Esophagus squamous epithelium (tissue), 5 donors: ENCODE measurements around the gene PDZRN3. TPM values are rescaled to one million over a fixed set of nuclear protein-coding genes. Genes with fewer than 3 reads are reported as not detected.

Source experiments
- DNase-seq: peaks from one replicate; lab custom pipeline; 2025; lab: John Stamatoyannopoulos, UW
- H3K27ac ChIP-seq, 4 donors: fragments of 200-600 bp; sonication (generic); one replicate each; pipeline ENCODE4 v1.5.1; 2016 to 2019; ENCODE audit warnings: mild to moderate bottlenecking in 1 of 4
- H3K27me3 ChIP-seq, 4 donors: fragments of 200-600 bp; sonication (generic); 1 replicate in 3 of 4; 2 replicates in 1 of 4; pipeline versions ENCODE4 v1.5.1 to v1.6.0; 2017 to 2021; ENCODE audit warnings: antibody characterized with exemption in 1 of 4
- H3K36me3 ChIP-seq, 3 donors: fragments of 200-600 bp; sonication (generic); one replicate each; pipeline ENCODE4 v1.5.1; 2016 to 2019
- H3K4me1 ChIP-seq, 3 donors: fragments of 200-600 bp; sonication (generic); one replicate each; pipeline ENCODE4 v1.5.1; 2017 to 2019
- H3K4me3 ChIP-seq, 4 donors: fragments of 200-600 bp; sonication (generic); 1 replicate in 3 of 4; 2 replicates in 1 of 4; pipeline ENCODE4 v1.5.1; 2016 to 2019; ENCODE audit warnings: mild to moderate bottlenecking in 2 of 4, moderate library complexity in 1 of 4
- H3K9me3 ChIP-seq, 3 donors: fragments of 200-600 bp; sonication (generic); one replicate each; pipeline ENCODE4 v1.5.1; 2016 to 2019
- CTCF ChIP-seq, 6 experiments: fragments of 450-650 bp in 4 of 6; fragments of 200-600 bp in 2 of 6; sonication (generic) in 2 of 6; IDR thresholded peaks; one replicate each; pipeline ENCODE4 v1.5.1; 2016 to 2019; ENCODE audit warnings: antibody characterized with exemption in 6 of 6, mild to moderate bottlenecking in 4 of 6, moderate library complexity in 4 of 6
- POLR2A ChIP-seq, 4 donors: fragments of 450-650 bp; IDR thresholded peaks; one replicate each; pipeline ENCODE4 v1.6.1; 2017; ENCODE audit warnings: antibody characterized with exemption in 4 of 4, mild to moderate bottlenecking in 4 of 4, moderate library complexity in 3 of 4
- WGBS, 2 donors: methylation state at CpG; one replicate each; pipeline ENCODE4 v1.1.5; 2018; 5-methylcytosine and 5-hydroxymethylcytosine counted together
- intact Hi-C: fragments of 100-400 bp; cut with DNase I; formaldehyde crosslinking; loops from one replicate; pipeline ENCODE4 v1.15.0; 2022
- total RNA-seq, 4 donors: library from RNA; depleted of rRNA; stranded (reverse); fragments of >200 nt; gene quantifications; one replicate each; pipeline ENCODE4 v1.1.0, GENCODE V29; 2016
- donor health status: DM: yes; HTN: yes; CAD: no.

Gene PDZRN3
- total RNA-seq, 4 donors from 2014 or later, result 22.1 to 54.9 (median 38.9) TPM

DNA sequence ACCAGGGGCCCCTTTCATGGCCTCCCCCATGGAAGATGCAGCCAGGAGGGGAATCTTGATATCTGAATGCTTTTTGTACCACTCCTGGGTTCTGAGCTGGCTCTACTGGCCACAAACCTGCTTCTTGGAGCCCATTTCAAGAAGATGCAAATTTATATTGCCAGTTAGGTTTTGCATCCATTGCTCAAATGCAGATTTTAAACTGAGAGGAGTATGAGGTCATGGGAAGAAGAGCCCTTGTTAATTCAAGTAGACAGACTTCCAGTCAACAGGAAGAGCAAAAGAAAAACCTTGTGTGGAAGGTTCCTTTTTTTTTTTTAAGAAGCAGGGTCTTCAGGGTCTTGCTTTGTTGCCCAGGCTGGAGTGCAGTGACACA lies 133.5 kb downstream of the PDZRN3 start:
- Histone ChIP-seq H3K9me3 (no peaks in the 10 kb centered on the region), H3K27me3 (no peaks in the 10 kb centered on the region), H3K4me1 (peaks cover 0 to 27% (median 9%) of the 10 kb centered on the region in 3 donors), H3K4me3 (no peak overlapping the region), H3K36me3 (no peaks in the 10 kb centered on the region), H3K27ac (no peak overlapping the region)
- intact Hi-C loops, result loop anchor here (10.0 kb wide), 1 partner anchor 556 kb away; no protein-coding TSS in a partner anchor
- TF ChIP-seq POLR2A (IDR thresholded peaks at IDR 0.05), result no peak
- no peak for TF ChIP-seq CTCF (IDR thresholded peaks at IDR 0.05)
- DNase-seq, result no peak

GRCh38 chr3:73490453-73491286 lies 134.1 kb downstream of the PDZRN3 start:
- peaks cover 0 to 27% (median 9%) of the 10 kb centered on the region in 3 donors for H3K4me1 ChIP-seq
- no peaks in the 10 kb centered on the region for H3K36me3 ChIP-seq
- H3K27ac ChIP-seq, result no peak overlapping the region
- TF ChIP-seq CTCF (IDR thresholded peaks at IDR 0.05) (no peak), POLR2A (IDR thresholded peaks at IDR 0.05) (no peak)
- H3K4me3 ChIP-seq, result no peak overlapping the region
- H3K9me3 ChIP-seq, result no peaks in the 10 kb centered on the region
- H3K27me3 ChIP-seq, result no peaks in the 10 kb centered on the region
- WGBS, 2 donors, result 44 to 51% methylated on average over 6 to 7 of the region's 8 CpGs
- no peak for DNase-seq
- intact Hi-C loops, result loop anchor here (10.0 kb wide), 1 partner anchor 556 kb away; no protein-coding TSS in a partner anchor

- Histone ChIP-seq H3K36me3 (no peaks in the 10 kb centered on the region), H3K4me3 (no peak overlapping the region), H3K4me1 (peaks cover 0 to 7% (median 3%) of the 10 kb centered on the region in 3 donors), H3K27me3 (no peaks in the 10 kb centered on the region), H3K27ac (no peak overlapping the region), H3K9me3 (no peaks in the 10 kb centered on the region)
- TF ChIP-seq POLR2A (IDR thresholded peaks at IDR 0.05) (no peak), CTCF (IDR thresholded peaks at IDR 0.05) (no peak)
- intact Hi-C loops, result no loop called here
- 66 to 69% methylated on average over 4 of the region's 4 CpGs for WGBS, 2 donors
- no peak for DNase-seq
Observed at GRCh38 chr3:73485877-73486330, 138.8 kb downstream of the PDZRN3 start.

DNA sequence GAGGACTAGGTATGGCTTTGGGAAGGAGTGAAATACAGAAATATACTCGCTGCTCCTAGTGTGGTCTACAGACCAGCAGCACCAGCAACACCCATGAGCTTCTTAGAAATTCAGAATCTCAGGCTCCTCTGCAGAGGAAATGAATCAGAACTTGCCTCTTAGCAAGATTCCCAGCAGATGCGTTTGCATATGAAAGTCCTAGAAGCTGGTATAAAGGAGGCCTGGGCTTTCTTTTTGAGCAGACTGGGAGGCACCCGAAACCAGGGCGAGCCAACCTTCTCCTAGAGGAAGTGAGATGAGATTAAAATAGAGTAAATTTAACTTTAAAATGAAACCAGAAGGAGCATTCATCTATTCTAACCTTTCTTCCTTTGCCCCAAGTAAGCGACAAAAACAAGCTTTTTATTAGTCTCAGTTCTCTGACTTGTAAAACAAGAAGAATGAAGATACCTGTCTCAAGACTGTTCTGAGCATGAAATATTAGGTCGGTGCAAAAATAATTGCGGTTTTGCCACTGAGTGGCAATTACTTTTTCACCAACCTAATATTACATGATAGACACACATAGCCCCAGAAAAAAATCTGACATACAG lies 140.0 kb downstream of the PDZRN3 start:
- H3K4me3 ChIP-seq, result no peak overlapping the region
- H3K4me1 ChIP-seq, result peaks cover 0 to 12% (median 5%) of the 10 kb centered on the region in 3 donors
- no peak for DNase-seq
- intact Hi-C loops, result no loop called here
- H3K27ac ChIP-seq, result no peak overlapping the region
- no peaks in the 10 kb centered on the region for H3K36me3 ChIP-seq
- no peaks in the 10 kb centered on the region for H3K27me3 ChIP-seq
- H3K9me3 ChIP-seq, result no peaks in the 10 kb centered on the region
- TF ChIP-seq CTCF (IDR thresholded peaks at IDR 0.05) (no peak), POLR2A (IDR thresholded peaks at IDR 0.05) (no peak)
- 62 to 66% methylated on average over 7 of the region's 7 CpGs for WGBS, 2 donors

DNA sequence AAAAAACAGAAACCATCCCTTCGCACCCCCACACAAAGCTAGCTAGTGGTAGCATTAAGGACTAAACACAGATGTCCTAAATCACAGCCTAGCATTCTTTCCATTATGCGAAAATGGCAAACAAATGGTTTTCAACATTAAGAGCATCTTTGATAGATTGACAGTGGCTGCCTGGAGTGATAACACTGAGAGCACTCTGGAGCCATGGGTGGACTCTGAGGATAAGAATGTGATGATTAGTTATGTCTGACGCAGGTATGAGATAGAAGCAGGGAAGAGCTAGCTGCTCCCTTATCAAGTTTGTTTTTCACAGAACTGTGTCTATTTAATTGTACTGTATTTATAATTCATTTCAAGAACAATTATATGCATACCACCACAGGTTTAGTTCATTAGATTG lies 142.9 kb downstream of the PDZRN3 start:
- H3K9me3 ChIP-seq, result no peaks in the 10 kb centered on the region
- WGBS, 2 donors, result 86% methylated on average over 3 of the region's 3 CpGs

More for the DNA sequence above, 142.9 kb downstream of the PDZRN3 start:
- intact Hi-C loops, result no loop called here
- Histone ChIP-seq H3K4me1 (peaks cover 0 to 12% (median 5%) of the 10 kb centered on the region in 3 donors), H3K27me3 (no peaks in the 10 kb centered on the region), H3K4me3 (no peak overlapping the region), H3K27ac (no peak overlapping the region), H3K36me3 (no peaks in the 10 kb centered on the region)
- DNase-seq, result no peak
- TF ChIP-seq CTCF (IDR thresholded peaks at IDR 0.05) (no peak), POLR2A (IDR thresholded peaks at IDR 0.05) (no peak)
